GM18867 (cell line): ENCODE results near the gene CLOCK.
"Not testable (repeated sequence)": the region's sequence is repeated elsewhere in the genome, so short reads cannot be mapped to it uniquely, and the experiment has no call there.

Source experiments
- ATAC-seq: cut with Tn5 transposase; IDR thresholded peaks from one replicate; pipeline ENCODE4 v1.9.1; 2021; ENCODE audit warnings: mild to moderate bottlenecking, moderate library complexity; ENCODE audit not compliant: unreplicated experiment

CLOCK gene

GRCh38 chr4:55546756-55547465 is at the start of gene CLOCK:
Gene CLOCK, minus strand, starts transcription at chr4:55546909. Its CDS starts 64,124 bp downstream, at chr4:55482785.
- ATAC-seq, result peak; percentile 79

DNA sequence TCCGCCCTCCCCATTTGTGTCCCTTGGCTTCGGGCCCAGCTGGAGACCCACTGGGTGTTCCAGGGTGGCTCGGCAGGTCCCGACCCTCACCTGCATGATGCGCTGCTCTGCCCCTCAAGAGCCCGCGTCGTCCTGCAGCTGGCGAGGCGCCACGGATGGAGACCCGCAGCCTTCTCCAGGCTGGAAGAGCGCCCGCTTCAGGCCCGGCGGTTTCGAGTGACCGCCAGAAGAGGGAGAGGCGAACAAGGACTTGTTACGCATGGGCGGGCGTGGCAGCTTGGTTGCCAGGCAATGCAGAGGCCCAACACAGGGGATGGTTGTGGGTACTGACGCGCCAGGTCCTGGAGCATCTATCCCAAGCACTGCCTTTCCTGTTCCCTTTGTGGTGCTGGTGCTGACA is 45.3 kb upstream of the CLOCK start, which contains the start of gene PDCL2:
Gene PDCL2, minus strand, starts transcription at position 232 of the 400 bp plus-strand sequence. Its CDS starts 136 bp downstream, at position 96.
- ATAC-seq, result no peak

- no peak for ATAC-seq
Observed at GRCh38 chr4:55588160-55588559, 41.5 kb upstream of the CLOCK start.

- ATAC-seq, result not testable (repeated sequence)
Observed at GRCh38 chr4:55582773-55583172, 36.1 kb upstream of the CLOCK start.

GRCh38 chr4:55578341-55579010 is 31.8 kb upstream of the CLOCK start:
- ATAC-seq, result no peak

DNA sequence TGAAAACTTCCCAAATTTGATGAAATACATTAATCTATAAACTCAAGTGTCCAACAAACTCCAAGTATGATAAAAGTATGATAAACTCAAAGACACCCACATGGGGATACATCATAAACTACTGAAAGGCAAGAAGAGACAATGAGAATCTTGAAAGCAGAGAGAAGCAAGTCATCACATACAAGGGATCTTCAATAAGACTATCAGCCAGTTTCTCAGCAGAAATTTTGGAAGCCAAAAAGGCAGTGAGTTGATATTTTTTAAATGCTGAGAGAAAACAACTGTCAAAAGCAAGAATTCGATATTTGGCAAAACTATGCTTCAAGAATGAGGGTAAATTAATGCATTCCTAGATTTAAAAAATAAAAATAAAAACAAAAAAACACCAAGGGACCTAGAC is 28.8 kb upstream of the CLOCK start:
- ATAC-seq, result no peak

DNA sequence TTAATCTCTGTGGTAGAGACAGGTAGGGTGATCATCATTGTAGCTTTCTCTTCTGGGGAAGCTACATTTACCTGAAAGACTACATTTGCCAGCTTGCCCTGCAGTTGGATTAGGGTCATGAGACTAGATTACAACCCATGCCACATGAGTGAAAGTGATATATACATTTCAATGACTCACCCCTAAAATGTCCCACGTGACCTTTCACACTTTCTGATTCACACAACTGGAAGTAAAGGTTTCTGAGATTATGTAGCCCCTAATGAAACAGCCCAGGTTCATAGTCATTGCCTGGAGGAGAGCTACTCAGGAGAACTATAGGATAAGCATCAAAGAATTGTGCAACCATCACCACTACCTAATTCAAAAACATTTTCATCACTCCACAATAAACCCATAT is 27.5 kb upstream of the CLOCK start:
- ATAC-seq, result no peak

DNA sequence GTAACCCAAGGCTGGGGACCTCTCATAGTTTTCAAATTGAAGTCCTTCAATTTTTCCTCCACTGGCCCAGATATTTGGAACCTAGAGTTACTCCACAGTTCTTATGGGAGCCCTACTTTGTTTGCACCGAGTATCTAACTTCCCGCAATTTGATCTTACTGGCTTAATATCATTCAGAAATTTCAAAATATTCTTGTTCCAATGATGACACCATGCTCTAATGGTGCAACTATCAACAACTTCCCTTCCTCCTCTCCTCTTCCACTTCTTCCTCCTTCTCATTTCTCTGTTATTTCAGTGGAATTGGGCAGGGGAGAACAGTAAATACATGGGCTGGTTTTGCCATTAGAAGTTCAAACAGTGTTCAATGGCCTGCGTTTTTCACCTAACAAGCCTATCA is 25.1 kb upstream of the CLOCK start:
- ATAC-seq, result no peak

DNA sequence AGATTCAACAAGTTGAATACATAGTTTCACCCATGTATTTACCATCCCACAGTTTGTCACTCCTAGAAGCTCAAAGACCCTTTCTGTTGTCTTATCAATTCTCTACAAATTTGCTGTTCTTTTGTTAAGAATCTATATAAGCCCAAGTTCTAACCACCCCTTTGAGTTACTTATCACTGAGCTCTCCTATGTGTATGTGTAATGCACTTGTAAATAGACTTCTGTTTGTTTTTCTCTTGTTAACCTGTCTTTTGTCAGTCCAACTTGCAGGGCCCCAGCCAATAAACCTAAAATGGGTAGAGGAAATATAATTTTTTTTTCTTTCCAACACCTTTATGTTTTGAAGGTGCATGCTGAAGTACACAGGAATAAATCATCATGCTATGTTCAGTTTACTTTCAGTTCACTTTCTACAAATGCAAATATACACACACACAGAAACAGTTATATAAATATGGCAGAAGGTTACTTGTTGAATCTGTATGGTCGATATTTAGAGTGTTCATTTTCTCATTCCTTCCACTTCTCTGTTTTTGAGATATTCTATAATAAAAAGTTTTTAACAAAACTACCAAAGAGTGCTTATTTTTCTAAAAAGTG is 22.3 kb upstream of the CLOCK start:
- peak; percentile 97 for ATAC-seq

DNA sequence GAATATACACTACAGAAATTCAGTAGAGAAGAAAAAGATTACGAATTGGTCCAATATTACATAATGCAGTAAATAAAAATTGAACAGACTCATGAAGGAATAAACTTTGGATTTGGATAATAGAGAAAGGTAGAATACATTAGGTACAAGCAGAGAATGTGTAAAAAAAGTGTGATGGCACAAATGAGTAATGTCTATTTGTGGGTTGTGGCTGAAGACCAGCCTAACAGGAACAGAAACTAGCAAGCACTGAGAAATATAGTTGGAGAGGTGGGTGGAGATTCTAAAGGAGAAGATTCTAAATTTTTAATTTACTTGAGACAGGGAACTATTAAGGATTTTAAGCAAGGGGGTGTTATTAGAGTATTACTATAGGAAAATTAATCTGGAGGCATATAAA is 15.2 kb upstream of the CLOCK start:
- peak; percentile 100 for ATAC-seq

DNA sequence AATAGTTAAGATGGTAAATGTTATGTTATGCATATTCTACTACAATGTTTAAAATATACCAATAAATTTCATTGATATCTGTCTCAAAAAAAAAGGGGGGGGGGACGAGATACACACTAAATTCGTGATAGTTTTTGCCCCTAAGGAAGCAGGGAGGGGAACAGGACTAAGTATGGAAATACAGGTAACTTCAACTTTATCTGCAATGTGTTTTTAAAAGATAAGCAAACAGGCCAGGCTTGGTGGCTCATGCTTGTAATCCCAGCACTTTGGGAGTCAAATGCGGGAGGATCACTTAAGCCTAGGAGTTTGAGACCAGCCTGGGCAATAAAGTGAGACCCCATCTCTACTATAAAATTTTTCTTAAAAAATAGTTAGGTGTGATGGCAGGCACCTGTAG is 13.4 kb upstream of the CLOCK start:
- no peak for ATAC-seq

- ATAC-seq, result no peak
Observed at GRCh38 chr4:55554453-55555030, 7.8 kb upstream of the CLOCK start.

DNA sequence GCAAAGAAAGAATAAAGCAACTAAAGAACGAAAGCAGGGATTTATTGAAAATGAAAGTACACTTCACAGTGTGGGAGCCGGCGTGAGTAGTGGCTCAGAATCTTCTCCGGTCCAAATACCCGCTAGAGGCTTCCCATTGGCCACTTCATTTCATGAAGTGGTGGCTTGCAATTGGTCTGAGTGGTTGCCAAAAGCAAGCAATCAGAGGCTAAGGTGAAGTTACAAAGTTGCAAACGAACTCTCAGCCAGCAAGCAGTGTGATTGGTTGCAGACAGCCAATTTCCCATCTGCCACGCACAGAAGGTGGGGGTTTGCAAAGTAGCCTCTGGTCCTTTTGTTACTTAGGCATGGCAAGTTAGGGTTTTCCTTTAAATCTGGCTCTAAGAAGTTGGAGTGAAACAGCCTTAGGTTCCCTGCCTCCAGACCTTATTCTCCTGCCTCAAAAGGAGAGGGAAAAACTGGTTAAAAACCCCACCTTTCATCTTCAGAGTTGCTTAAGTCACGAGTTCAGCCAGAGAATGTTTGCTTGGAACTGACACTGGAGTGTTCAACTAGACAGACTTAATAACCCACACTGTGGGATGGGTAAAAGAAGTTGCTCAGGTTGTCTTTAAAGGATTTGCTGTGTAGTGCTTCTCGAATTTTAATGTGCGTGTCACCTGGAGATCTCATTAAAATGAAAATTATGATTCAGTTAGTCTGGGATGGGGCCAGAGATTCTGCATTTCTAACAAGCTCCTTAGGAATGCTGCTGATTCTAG is 6.9 kb upstream of the CLOCK start:
- peak; percentile 94 for ATAC-seq

- not testable (repeated sequence) for ATAC-seq
Observed at GRCh38 chr4:55551964-55552363, 5.3 kb upstream of the CLOCK start.

- no peak for ATAC-seq
Observed at GRCh38 chr4:55549888-55550287, 3.2 kb upstream of the CLOCK start.

GRCh38 chr4:55547918-55548317 is 1.2 kb upstream of the CLOCK start:
- no peak for ATAC-seq

DNA sequence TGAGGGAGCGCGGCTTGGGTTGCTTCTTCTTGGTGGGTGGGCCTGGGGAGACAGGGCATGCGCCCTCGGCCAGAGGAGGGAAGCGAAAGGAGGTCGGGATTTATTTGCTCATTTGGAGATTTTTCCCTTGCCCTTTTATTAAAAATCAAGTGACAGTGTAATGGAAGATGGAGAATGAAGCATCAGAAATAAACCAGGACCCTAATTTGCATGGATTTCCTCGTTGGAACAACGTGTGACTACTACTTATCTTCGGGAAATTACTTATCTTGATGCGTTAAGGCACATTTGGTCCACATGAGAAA is 709 bp upstream of the CLOCK start:
- ATAC-seq, result no peak

- peak; percentile 49 for ATAC-seq
Observed at GRCh38 chr4:55546506-55546755, 278 bp downstream of the CLOCK start.

GRCh38 chr4:55545641-55546505 is 836 bp downstream of the CLOCK start:
- peak; percentile 45 for ATAC-seq

GRCh38 chr4:55545151-55545550 is 1.6 kb downstream of the CLOCK start:
- ATAC-seq, result no peak
